ENCODE measurements around the gene UNK.

UNK gene

GRCh38 chr17:75813081-75814020, 28.7 kb downstream of the UNK start:
- no peak for DNase-seq
- intact Hi-C loops (cut with DNase I) = no loop called here

- DNase-seq = no peak
- intact Hi-C loops (cut with DNase I) = no loop called here
Observed at GRCh38 chr17:75814021-75814395, 29.4 kb downstream of the UNK start.

- intact Hi-C loops (cut with DNase I) = no loop called here
- DNase-seq = no peak
Observed at GRCh38 chr17:75814900-75815373, 30.3 kb downstream of the UNK start.

- intact Hi-C loops (cut with DNase I) = no loop called here
- no peak for DNase-seq
Observed at GRCh38 chr17:75815399-75815798, 30.8 kb downstream of the UNK start.

GRCh38 chr17:75816693-75817092, 32.1 kb downstream of the UNK start:
- DNase-seq = no peak
- intact Hi-C loops (cut with DNase I) = no loop called here

GRCh38 chr17:75817571-75817970, 33.0 kb downstream of the UNK start:
- intact Hi-C loops (cut with DNase I) = no loop called here
- DNase-seq = no peak

GRCh38 chr17:75818326-75818885, 33.8 kb downstream of the UNK start:
- intact Hi-C loops (cut with DNase I) = no loop called here
- DNase-seq = no peak

- no peak for DNase-seq
- intact Hi-C loops (cut with DNase I) = no loop called here
Observed at GRCh38 chr17:75819116-75819515, 34.5 kb downstream of the UNK start.

- DNase-seq = no peak
- intact Hi-C loops (cut with DNase I) = no loop called here
Observed at GRCh38 chr17:75819678-75820077, 35.1 kb downstream of the UNK start.

- intact Hi-C loops (cut with DNase I) = no loop called here
- DNase-seq = no peak
Observed at GRCh38 chr17:75820094-75821080, 35.8 kb downstream of the UNK start.

GRCh38 chr17:75821552-75821951, 36.9 kb downstream of the UNK start:
- intact Hi-C loops (cut with DNase I) = no loop called here
- no peak for DNase-seq

GRCh38 chr17:75822119-75822799, 37.7 kb downstream of the UNK start:
- intact Hi-C loops (cut with DNase I) = no loop called here
- DNase-seq = no peak

- intact Hi-C loops (cut with DNase I) = no loop called here
- no peak for DNase-seq
Observed at GRCh38 chr17:75822800-75823166, 38.2 kb downstream of the UNK start.

- intact Hi-C loops (cut with DNase I) = no loop called here
- DNase-seq = no peak
Observed at GRCh38 chr17:75823257-75824041, 38.8 kb downstream of the UNK start.

- intact Hi-C loops (cut with DNase I) = no loop called here
- DNase-seq = no peak
Observed at GRCh38 chr17:75824050-75824552, 39.5 kb downstream of the UNK start.

GRCh38 chr17:75824666-75825065, 40.1 kb downstream of the UNK start:
- intact Hi-C loops (cut with DNase I) = no loop called here

GRCh38 chr17:75825149-75825552, 40.5 kb downstream of the UNK start:
- intact Hi-C loops (cut with DNase I) = no loop called here
- no peak for DNase-seq

More at GRCh38 chr17:75824666-75825065, 40.1 kb downstream of the UNK start:
- no peak for DNase-seq

- no peak for DNase-seq
- intact Hi-C loops (cut with DNase I) = no loop called here
Observed at GRCh38 chr17:75825748-75826370, 41.3 kb downstream of the UNK start.
